NCI-H1105 treated with DMSO at 0.1 percent for 48 hours (cell line): ENCODE data around the gene KLHL5.
"Not testable (repeated sequence)": the region's sequence is repeated elsewhere in the genome, so short reads cannot be mapped to it uniquely, and the experiment has no call there.

ENCODE experiments used
- DNase-seq: peaks from one replicate; lab custom pipeline; 2025; lab: John Stamatoyannopoulos, UW

The KLHL5 gene

GRCh38 chr4:39062094-39062769 lies at the start of gene KLHL5:
Gene KLHL5 (plus strand): TSS chr4:39062232. CDS start chr4:39062653, 421 bp downstream.
- DNase-seq: no peak

GRCh38 chr4:39014028-39014427 lies 48.0 kb upstream of the KLHL5 start:
- no peak for DNase-seq

DNA sequence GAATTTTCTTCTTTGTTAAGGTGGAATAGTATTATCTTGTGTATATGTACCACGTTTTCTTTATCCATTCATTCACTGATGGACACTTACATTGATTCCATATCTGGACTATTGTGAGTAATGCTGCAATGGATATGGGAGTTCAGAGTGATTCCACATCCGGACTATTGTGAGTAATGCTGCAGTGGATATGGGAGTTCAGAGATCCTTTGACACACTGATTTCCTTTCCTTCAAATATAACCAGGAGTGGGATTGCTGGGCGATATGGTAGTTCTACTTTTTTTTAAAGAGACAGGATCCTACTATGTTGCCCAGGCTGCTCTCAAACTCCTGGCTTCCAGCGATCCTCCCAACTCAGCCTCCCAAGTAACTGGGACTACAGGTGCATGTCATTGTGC lies 41.9 kb upstream of the KLHL5 start:
- DNase-seq: no peak

- no peak for DNase-seq
These were observed 40.4 kb upstream of the KLHL5 start for GRCh38 chr4:39021631-39022030.

- DNase-seq: no peak
These were observed 39.8 kb upstream of the KLHL5 start for GRCh38 chr4:39022241-39022640.

DNA sequence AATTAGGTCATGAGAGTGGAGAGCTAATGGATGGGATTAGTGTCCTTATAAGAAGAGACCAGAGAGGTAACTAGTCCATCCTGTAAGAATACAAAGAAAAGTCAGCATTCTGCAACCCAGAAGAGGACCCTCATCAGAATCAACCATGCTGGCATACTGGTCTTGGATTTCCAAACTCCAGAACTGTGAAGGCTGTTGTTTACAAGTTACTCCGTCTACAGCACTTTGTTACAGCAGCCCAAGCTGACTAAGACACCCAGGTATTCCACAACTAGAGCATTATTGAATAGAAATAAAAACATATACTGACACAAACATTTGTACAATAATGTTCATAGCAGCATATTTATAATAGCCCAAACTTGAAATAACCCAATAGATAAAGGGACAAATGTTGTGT lies 39.0 kb upstream of the KLHL5 start:
- no peak for DNase-seq

- no peak for DNase-seq
These were observed 37.6 kb upstream of the KLHL5 start for GRCh38 chr4:39024311-39024865.

DNA sequence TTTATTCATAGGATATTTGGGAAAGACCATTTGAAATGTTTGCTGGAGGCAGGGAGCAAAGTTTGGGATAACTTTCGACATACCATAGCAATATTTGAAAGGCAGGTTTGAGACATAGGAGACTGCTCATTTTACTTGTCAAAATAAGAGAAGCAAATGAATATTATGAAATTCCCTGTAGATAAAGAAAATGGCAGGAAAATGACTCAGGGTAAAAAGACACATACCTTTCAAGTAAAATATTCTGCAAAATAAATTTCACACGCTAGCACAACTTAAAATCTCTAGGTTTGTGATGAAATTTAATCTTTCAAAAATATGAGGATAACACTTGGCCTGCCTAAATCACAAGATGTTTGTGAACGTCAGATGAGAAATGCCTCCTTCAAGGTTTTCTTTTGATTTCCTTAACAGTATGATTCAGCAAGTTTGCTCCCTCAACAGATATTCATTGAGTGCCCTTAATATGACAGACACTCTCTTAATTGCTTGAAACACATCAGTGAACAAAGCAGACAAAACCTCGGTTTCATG lies 36.4 kb upstream of the KLHL5 start:
- no peak for DNase-seq

- no peak for DNase-seq
These were observed 35.9 kb upstream of the KLHL5 start for GRCh38 chr4:39026096-39026495.

- DNase-seq: no peak
These were observed 32.0 kb upstream of the KLHL5 start for GRCh38 chr4:39029752-39030694.

- DNase-seq: no peak
These were observed 31.3 kb upstream of the KLHL5 start for GRCh38 chr4:39030725-39031124.

- DNase-seq: not testable (repeated sequence)
These were observed 30.4 kb upstream of the KLHL5 start for GRCh38 chr4:39031590-39032020.

DNA sequence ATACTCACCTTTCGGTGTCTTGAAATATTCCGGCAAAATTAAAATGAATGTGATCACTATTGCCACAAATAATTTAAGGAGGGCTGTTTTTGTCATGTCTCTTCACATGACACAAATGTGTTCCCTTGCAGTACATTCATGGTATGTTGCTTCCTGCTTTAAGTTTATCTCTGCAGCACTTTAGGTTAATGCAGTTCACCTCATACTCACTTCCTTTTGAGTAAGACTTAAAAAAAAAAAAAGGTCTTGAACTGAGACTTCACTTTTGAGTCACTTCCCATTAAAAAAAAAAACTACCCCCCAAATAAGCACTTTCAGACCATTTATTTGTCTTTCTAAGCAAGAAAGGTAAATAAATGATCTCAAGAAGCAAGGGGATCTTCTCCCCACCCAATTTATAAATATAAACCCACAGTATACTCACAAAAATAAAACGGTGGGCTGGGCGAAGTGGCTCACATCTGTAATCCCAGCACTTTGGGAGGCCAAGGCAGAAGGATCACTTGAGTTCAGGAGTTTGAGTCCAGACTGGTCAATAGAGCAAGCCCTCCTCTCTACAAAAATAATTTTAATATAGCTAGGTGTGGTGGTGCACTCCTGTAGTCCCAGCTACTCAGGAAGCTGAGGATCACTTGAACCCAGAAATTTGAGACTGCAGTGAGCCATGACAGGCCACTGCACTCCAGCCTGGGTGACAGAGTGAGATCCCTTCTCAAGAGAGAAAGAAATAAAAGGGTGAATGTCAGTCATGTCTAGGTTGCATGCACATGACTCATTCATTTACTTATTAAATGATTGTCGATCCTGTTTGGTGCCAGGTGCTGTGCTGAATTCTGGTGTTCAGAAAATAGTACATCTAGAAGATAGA lies 29.6 kb upstream of the KLHL5 start, which contains the start of gene TMEM156:
Gene TMEM156, minus strand, starts transcription at position 192 of the 868 bp plus-strand sequence. Its CDS starts 96 bp downstream, at position 96.
- DNase-seq: no peak

DNA sequence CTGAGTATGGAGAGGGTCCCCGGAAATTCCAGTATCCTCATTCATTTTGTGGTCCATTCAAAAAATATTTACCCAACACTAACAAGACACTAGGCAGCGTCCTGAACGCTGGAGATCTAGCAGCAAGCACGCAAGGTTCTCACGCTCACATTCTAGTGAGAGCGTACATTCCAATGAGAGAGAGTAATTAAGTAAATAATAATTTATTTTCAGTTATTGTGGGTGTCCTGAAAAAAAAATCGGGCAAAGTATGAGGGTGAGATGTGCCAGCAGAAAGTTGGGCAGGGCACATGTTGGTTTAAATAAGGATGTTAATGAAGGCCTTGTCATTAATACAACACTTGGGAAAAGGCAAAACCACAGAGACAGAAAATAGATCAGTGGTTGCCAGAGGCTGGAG lies 25.9 kb upstream of the KLHL5 start:
- no peak for DNase-seq

- no peak for DNase-seq
These were observed 24.6 kb upstream of the KLHL5 start for GRCh38 chr4:39037491-39037825.

DNA sequence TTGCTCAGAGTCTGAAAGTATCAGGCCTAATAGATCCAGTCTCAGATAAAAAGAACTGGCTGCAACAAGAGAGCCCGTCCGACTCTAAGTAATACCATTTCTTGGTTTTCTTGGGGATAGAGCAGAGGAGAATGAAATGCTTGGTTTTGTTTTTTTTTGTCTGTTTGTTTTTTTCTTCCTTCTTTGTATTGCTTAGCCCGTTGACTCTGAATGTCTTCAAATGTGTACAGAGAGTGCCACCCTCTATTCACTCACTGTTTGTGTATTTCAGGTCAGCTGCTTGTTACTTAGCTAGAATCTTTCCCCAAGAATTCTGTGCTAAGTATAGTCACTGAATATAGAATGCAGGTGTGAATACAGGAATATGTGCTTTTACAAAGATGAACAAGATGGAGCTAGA lies 24.1 kb upstream of the KLHL5 start:
- DNase-seq: no peak

GRCh38 chr4:39039108-39039507 lies 22.9 kb upstream of the KLHL5 start:
- no peak for DNase-seq

DNA sequence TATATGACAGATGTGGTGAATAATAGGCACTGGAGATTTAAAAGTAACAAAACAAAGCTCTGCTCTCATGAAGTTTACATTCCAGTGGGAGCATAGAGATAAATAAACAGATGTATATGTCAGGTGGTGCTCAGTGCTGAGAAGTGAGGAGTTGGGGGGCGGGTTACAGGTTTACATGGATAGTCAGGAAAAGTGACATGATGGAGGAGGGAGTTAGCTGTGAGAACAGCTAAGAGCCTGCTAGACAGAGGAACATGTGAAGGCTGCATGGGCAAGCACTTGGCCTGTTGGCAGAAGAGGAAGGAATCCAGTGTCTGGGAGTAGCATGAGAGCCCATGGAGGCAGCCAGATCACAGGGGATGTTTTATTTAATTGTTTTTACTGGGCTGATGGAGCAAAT lies 19.7 kb upstream of the KLHL5 start:
- no peak for DNase-seq

- no peak for DNase-seq
These were observed 18.8 kb upstream of the KLHL5 start for GRCh38 chr4:39043058-39043860.

GRCh38 chr4:39043861-39044363 lies 18.1 kb upstream of the KLHL5 start:
- no peak for DNase-seq
